ENCODE data around the gene DYNLL1.

GRCh38 chr12:120485961-120486881 lies 9.7 kb upstream of the DYNLL1 start:
- TF ChIP-seq, protein P1, sequence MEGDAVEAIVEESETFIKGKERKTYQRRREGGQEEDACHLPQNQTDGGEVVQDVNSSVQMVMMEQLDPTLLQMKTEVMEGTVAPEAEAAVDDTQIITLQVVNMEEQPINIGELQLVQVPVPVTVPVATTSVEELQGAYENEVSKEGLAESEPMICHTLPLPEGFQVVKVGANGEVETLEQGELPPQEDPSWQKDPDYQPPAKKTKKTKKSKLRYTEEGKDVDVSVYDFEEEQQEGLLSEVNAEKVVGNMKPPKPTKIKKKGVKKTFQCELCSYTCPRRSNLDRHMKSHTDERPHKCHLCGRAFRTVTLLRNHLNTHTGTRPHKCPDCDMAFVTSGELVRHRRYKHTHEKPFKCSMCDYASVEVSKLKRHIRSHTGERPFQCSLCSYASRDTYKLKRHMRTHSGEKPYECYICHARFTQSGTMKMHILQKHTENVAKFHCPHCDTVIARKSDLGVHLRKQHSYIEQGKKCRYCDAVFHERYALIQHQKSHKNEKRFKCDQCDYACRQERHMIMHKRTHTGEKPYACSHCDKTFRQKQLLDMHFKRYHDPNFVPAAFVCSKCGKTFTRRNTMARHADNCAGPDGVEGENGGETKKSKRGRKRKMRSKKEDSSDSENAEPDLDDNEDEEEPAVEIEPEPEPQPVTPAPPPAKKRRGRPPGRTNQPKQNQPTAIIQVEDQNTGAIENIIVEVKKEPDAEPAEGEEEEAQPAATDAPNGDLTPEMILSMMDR (IDR thresholded peaks at IDR 0.05): no peak
- TF ChIP-seq EP300 (IDR thresholded peaks at IDR 0.05): no peak

Measured in gastroesophageal sphincter (tissue), 3 donors.